ENCODE measurements around the gene TNIP1.

The TNIP1 gene

GRCh38 chr5:151039665-151040064, 41.2 kb downstream of the TNIP1 start:
- no peak for DNase-seq (ENCODE audit: low read depth)

DNA sequence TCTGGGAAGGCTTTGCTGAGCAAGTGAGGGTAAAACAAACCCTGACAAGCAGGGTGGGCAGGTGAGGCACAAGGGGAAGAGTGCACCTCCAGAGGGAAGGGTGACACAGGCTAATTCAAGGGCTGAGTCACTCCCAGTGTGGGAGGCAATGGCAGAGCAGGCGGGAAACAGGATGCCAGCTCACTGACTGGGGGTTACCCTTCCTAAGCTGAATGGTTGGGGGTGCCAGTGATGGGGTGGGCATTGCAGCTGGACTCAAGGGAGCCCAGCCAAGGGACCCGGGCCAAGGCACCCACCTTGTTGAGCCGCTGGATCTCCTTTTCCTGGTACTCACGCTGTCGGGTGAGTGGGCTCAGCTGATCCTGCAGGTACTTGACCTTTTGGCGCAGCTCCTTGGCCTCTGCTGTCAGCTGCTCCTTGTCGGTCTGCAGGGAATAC, 42.0 kb downstream of the TNIP1 start:
- no peak for DNase-seq (ENCODE audit: low read depth)

DNA sequence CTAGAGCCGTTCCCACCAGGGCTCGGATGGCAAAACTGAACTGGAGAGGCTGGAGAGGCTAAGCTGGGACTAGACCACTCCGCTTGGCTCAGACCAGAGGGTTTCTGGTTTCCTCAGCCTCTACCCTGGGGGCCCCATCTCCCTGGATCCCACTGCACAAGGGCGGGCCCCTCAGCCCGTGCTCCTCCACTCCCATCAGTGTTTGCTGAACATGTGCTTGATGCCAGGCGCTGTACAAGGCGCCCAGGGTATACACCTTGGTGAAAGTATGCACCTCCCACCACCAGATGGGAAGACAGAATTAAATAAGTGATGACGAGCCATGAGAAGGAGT, 42.5 kb downstream of the TNIP1 start:
- no peak for DNase-seq (ENCODE audit: low read depth)

DNA sequence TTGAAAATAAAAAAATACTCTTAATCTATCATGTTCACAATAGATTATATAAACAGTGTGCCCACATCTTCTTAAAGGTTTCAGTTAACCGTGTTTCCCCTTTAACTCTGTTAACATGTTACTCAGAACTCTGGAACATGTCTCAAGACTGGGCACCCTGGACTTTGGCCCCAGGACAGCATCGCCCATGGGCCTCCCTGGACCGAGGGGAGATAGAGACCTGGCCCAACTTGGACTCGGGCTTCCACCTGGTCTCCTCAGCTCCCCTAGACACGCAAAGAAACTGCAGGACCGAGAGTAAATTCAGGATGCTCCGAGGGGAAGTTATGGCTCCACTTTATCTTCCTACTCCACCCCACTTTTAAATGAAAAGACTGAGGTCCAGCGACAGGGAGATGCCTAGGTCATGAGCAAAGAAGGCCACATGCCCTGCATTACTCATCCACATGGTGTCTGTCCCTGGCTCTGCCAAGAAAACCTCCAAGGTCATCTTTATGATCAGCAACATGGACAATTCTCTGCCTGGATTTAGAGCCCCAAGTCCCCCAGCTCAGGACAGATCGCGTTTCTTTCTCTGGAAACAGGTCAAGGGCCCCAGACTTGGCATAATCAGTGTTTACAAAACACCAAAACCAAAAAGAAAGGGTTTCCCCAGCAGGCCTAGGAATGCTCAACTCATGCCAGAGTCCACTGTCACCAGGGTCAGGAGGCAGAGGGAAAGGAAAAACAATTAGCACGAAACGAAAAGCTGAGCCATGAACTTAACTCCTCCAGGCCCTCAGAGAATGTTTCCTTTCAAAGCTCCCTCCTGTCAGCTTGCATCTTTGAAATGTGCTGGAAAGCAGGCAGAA, 43.0 kb downstream of the TNIP1 start:
- DNase-seq (ENCODE audit: low read depth): no peak

DNA sequence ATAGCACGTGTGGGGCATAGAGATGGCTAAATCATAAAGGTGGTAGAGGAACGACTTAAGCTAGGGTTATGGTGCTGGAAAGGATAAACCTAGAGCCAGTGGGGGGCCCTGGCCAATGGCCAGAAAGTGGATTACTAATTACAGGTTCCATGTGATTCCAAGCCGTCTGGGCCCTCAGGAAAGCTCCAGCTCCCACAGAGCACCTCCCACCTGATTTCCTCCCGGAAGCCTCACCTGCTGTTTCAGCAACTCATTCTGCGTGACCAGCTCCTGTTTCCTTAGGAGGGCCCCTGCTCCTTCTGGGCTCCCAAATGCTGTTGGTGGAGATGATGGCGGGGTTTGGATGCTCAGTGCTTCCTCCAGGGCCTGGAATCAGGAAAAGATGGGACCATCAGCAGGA, 44.3 kb downstream of the TNIP1 start:
- DNase-seq (ENCODE audit: low read depth): no peak

DNA sequence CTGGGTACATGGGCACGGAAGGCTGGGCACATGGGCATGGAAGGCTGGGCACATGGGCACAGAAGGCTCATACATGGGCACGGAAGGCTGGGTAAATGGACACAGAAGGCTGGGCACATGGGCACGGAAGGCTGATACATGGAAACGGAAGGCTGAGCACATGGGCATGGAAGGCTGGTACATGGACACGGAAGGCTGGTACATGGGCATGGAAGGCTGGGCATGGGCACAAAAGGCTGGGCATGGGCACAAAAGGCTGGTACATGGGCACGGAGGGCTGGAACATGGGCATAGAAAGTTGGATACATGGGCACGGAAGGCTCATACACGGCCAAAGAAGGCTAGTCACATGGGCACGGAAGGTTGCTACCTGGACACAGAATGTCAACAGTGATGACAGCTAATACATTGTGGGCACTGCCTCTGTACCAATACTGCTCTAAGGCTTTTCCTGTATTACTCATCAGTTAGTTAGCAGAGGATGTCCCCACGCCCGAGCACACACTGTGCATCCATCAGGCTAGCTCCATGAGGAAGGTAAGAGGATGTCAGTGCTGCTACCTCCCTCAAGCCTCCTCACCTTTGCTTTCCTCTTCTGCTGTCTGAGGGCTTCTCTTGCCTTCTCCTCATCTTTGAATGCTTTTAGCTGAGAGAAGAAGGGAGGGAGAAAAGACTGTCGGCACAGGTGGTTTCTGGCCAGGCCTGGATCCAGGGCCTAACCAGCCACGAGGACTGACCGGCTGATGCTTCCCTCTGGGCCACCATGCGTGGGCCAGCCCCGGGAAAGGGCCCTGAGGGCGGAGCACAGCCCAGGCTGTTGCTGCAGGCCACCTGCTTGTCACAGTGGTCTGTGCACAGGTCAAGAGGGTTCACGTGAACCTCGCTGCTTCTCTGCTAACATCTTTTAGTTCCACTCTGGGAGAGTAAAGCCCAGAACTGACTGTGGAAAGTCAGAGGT, 46.1 kb downstream of the TNIP1 start:
- DNase-seq (ENCODE audit: low read depth): no peak

- DNase-seq (ENCODE audit: low read depth): no peak
These were observed 47.5 kb downstream of the TNIP1 start for GRCh38 chr5:151033217-151033934.

DNA sequence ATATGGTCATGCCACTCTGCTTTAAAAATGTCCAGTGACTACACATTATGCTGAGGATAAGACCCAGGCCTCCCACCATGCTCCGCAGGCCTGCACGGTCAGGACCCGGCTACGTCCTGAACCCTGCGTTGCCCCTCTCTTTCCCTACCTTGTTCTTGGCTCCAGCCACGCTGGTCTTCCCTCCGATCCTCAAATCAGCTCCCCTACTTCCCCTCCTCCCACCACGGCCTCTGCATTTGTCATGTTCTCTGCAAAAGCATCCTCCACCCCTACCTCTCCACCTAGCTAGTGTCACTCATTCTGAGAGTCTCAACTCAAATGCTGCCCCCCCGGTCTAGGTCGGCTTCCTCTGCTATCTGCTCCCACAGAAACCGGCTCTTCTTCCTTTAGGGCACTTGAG, 49.3 kb downstream of the TNIP1 start:
- no peak for DNase-seq (ENCODE audit: low read depth)

DNA sequence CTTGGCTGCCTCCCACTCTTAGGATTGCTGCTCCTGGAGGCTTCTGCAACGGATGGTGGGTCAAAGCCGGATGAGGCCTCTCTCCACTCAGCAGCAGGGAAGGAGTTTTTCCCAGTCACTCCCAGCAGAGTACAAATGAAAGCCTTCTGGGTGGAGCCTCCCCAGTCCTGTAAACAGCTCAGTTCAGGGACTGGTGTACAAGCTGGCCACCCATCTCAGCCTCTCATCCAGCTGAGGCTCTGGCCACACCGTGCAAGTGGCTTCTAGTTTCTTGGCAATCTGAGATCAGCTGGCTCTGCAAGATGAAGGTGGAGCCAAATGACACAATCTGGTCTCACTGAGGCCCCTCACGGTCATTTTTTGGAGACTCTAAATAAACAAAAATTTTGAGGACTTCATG, 50.5 kb downstream of the TNIP1 start:
- no peak for DNase-seq (ENCODE audit: low read depth)

DNA sequence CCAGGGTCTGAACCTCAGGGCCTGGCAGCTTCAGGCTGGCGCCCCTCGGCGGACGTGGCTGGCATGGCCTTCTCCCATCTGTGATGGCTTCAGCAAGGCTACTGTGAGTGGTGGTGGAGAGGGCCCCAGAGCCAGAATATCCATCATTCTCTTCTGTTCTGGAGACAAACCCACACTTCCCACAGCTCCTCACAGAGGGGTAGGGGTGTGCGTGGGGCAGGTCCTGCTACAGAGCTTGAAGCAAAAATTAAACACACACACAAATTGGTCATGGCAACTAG, 50.8 kb downstream of the TNIP1 start:
- no peak for DNase-seq (ENCODE audit: low read depth)

DNA sequence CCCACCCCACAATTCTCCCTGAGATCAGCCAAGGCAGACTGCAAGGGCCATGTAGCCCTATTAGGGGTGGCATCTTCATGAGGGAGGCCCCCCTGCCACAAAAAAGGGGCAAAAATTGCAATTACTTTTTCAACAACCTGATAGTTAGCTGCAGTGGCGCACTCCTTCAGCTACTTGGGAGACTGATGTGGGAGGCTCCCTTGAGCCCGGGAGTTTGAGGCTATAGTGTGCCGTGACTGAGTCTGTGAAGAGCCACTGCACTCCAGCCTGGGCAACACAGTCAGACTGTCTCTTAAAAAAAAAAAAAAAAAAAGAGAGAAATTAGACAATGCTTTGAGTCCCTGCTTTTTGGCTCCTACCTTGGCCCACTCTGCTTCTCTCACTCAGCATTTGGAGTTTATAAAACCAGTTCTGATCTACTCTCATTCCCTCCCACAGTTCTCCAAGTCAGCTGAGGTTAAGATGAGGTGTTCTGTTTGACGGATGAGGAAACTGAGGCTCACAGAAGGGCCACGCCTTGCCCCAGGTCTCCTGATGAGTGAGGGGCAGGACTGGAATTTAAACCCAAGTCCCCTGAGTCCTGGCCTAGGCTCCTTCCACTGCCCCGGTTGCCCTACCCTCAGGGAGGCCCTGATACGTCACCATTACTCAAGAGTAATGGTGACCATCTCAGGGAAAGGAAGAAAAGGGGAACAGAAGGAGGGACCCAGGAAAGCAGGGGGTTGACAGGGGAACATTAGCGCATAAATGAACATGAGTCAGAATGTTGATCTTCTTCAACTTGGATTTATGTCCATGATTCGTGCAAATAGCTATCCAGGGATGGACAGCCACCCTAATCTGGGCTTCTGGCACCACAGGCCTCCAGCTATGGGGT, 51.4 kb downstream of the TNIP1 start:
- no peak for DNase-seq (ENCODE audit: low read depth)

DNA sequence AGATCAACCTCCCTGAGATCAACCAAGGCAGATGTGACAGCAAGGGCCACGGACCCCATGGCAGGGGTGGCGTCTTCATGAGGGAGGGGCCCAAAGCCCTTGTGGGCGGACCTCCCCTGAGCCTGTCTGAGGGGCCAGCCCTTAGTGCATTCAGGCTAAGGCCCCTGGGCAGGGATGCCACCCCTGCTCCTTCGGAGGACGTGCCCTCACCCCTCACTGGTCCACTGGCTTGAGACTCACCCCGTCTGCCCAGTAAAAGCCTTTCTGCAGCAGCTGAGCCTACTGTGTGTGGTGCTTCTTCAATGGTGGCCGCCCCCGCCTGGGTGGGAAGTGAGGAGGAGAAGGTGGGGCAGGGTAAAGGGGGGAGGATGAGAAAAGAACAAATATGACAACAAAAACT, 52.1 kb downstream of the TNIP1 start:
- DNase-seq (ENCODE audit: low read depth): no peak

DNA sequence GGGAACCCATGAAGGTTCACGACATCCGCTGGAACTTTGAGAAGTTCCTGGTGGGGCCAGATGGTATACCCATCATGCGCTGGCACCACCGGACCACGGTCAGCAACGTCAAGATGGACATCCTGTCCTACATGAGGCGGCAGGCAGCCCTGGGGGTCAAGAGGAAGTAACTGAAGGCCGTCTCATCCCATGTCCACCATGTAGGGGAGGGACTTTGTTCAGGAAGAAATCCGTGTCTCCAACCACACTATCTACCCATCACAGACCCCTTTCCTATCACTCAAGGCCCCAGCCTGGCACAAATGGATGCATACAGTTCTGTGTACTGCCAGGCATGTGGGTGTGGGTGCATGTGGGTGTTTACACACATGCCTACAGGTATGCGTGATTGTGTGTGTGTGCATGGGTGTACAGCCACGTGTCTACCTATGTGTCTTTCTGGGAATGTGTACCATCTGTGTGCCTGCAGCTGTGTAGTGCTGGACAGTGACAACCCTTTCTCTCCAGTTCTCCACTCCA, 52.8 kb downstream of the TNIP1 start:
- DNase-seq (ENCODE audit: low read depth): no peak

GRCh38 chr5:151026679-151027078, 54.2 kb downstream of the TNIP1 start:
- no peak for DNase-seq (ENCODE audit: low read depth)

GRCh38 chr5:151026088-151026487, 54.7 kb downstream of the TNIP1 start:
- no peak for DNase-seq (ENCODE audit: low read depth)

DNA sequence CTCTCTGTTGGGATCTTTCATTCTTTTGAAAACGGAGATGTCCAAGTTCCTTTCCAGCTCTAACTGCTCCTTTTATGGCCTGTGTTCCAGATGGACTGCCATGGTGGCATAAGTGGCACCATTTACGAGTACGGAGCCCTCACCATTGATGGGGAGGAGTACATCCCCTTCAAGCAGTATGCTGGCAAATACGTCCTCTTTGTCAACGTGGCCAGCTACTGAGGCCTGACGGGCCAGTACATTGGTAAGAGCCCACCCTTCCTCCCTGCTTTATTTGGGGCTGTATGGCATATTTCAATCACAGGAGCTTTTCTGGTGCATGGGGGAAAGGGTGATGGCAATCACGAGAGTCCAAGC, 55.6 kb downstream of the TNIP1 start:
- DNase-seq (ENCODE audit: low read depth): no peak

DNA sequence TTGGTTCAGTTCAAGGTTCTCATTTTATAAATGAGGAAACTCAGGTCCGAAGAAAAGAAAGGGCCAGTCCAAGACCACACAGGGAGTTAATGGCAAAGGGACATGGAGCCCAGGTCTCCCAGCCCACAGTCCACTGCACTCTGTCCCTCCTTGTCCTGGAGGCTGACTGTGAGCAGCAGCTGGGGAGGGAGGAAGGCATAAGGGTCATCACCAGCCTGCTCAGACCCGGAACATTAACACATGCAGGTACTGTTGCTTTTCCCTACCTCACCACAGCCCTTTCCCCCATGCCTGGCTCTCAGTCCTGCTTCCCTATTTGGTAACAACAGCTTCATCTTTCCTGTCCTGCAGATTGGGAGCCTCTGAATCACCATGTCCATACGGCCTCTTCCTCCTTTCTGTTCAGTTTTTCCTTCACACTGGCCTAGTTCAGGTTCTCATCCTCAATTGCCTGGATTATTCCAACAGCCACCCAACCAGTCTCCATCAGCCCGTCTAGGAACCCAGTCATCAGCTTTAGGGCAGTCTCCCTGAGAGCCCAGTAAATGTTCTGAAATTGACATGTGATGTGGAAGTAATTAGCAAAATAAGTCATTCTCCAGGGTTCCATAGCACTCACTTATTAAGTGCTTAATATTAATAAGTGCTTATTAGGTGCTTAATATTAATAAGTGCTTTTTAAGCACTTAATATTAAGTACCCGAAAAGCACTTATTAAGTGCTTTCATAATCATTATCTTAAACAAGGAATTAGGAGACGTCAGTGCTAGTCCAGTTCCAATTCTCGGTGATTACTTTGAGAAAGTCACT, 56.2 kb downstream of the TNIP1 start:
- no peak for DNase-seq (ENCODE audit: low read depth)

DNA sequence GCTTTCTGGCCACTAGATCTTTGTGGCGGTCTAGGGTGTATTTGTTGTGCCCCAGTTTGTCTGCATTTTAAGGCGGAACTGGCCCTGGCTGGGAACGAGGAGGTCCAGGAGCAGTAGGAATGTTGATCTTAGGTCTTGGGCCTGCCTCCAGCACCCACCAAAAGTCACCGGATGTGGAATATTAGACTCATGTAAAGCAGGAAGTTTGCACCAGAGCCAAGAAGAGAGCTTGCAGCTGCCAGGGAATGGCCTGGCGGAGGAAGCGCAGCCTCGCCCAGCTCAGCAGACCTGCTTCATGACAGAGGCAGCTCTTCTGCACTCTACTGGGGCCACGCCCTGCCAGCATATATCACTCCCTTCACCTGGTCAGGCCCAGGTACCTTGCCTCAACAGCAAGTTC, 57.2 kb downstream of the TNIP1 start:
- no peak for DNase-seq (ENCODE audit: low read depth)

- DNase-seq (ENCODE audit: low read depth): no peak
These were observed 57.7 kb downstream of the TNIP1 start for GRCh38 chr5:151023047-151023615.

GRCh38 chr5:151022511-151023018, 58.3 kb downstream of the TNIP1 start:
- no peak for DNase-seq (ENCODE audit: low read depth)
